Trophoblast cell (in vitro differentiated cells and primary cell): ENCODE measurements around the gene FIBCD1.

ENCODE experiments used
- DNase-seq, 2 donors: peaks; one replicate each; pipeline ENCODE4 v3.0.0-alpha.2; 2016
- H2AFZ ChIP-seq: 2 replicates; pipeline ENCODE4 v1.6.1; 2013; ENCODE audit warnings: low read length, moderate library complexity, mild to moderate bottlenecking; ENCODE audit not compliant: insufficient read depth, poor library complexity
- H2AK5ac ChIP-seq: 2 replicates; pipeline ENCODE4 v1.6.1; 2013; ENCODE audit warnings: mild to moderate bottlenecking, low read length
- H2BK120ac ChIP-seq: 2 replicates; pipeline ENCODE4 v1.6.1; 2013; ENCODE audit warnings: low read length, mild to moderate bottlenecking, moderate library complexity; ENCODE audit not compliant: insufficient read depth, poor library complexity
- H2BK12ac ChIP-seq: 2 replicates; pipeline ENCODE4 v1.6.1; 2013; ENCODE audit warnings: mild to moderate bottlenecking, low read length, moderate library complexity
- H2BK5ac ChIP-seq: 2 replicates; pipeline ENCODE4 v1.6.1; 2013; ENCODE audit warnings: low read length, low read depth, moderate library complexity, mild to moderate bottlenecking; ENCODE audit not compliant: poor library complexity
- H3K14ac ChIP-seq: 2 replicates; pipeline ENCODE4 v1.6.1; 2013; ENCODE audit warnings: mild to moderate bottlenecking, low read length
- H3K18ac ChIP-seq: 2 replicates; pipeline ENCODE4 v1.6.1; 2013; ENCODE audit warnings: mild to moderate bottlenecking, low read length
- H3K23ac ChIP-seq: 2 replicates; pipeline ENCODE4 v1.6.1; 2013; ENCODE audit warnings: low read length
- H3K27ac ChIP-seq: 2 replicates; pipeline ENCODE4 v1.5.1; 2013; ENCODE audit warnings: low read depth, mild to moderate bottlenecking, inconsistent platforms, low read length, moderate library complexity
- H3K27me3 ChIP-seq: 2 replicates; pipeline ENCODE4 v1.6.1; 2013; ENCODE audit warnings: inconsistent platforms, mild to moderate bottlenecking, low read length, moderate library complexity; ENCODE audit not compliant: insufficient read depth
- H3K36me3 ChIP-seq, 2 experiments: 1 replicate in 1 of 2; 2 replicates in 1 of 2; pipeline ENCODE4 v1.6.1; 2013; ENCODE audit warnings: low read length in 2 of 2, mild to moderate bottlenecking in 2 of 2, moderate library complexity in 1 of 2; ENCODE audit not compliant: insufficient read depth in 2 of 2, control insufficient read depth in 1 of 2
- H3K4ac ChIP-seq: 2 replicates; pipeline ENCODE4 v1.6.1; 2013; ENCODE audit warnings: low read depth, mild to moderate bottlenecking, low read length, moderate library complexity
- H3K4me1 ChIP-seq, 2 experiments: 1 replicate in 1 of 2; 2 replicates in 1 of 2; pipeline ENCODE4 v1.6.1; 2013; ENCODE audit warnings: low read length in 2 of 2, mild to moderate bottlenecking in 2 of 2, moderate library complexity in 1 of 2; ENCODE audit not compliant: insufficient read depth in 2 of 2, control insufficient read depth in 1 of 2
- H3K4me2 ChIP-seq: 2 replicates; pipeline ENCODE4 v1.6.1; 2013; ENCODE audit warnings: inconsistent platforms, mild to moderate bottlenecking, low read length, moderate library complexity
- H3K4me3 ChIP-seq: 2 replicates; pipeline ENCODE4 v1.5.1; 2013; ENCODE audit warnings: mild to moderate bottlenecking, low read depth, low read length, inconsistent platforms
- H3K79me1 ChIP-seq: one replicate; pipeline ENCODE4 v1.6.1; 2013; ENCODE audit warnings: low read length
- H3K79me2 ChIP-seq: 2 replicates; pipeline ENCODE4 v1.6.1; 2013; ENCODE audit warnings: low read length, mild to moderate bottlenecking; ENCODE audit not compliant: control insufficient read depth, insufficient read depth, poor library complexity
- H3K9ac ChIP-seq: 2 replicates; pipeline ENCODE4 v1.6.1; 2013; ENCODE audit warnings: mild to moderate bottlenecking, low read length
- H3K9me3 ChIP-seq: 2 replicates; pipeline ENCODE4 v1.6.1; 2013; ENCODE audit warnings: low read depth, mild to moderate bottlenecking, control low read depth, inconsistent platforms, low read length; ENCODE audit not compliant: insufficient read depth
- H4K12ac ChIP-seq: 2 replicates; pipeline ENCODE4 v1.6.1; 2013; ENCODE audit warnings: low read depth, mild to moderate bottlenecking, low read length, moderate library complexity
- H4K8ac ChIP-seq: 2 replicates; pipeline ENCODE4 v1.6.1; 2013; ENCODE audit warnings: low read depth, mild to moderate bottlenecking, low read length, moderate library complexity
- H4K91ac ChIP-seq: one replicate; pipeline ENCODE4 v1.6.1; 2013; ENCODE audit warnings: low read depth, mild to moderate bottlenecking, low read length, moderate library complexity
- whole genome bisulfite sequencing: extraction: QIAGEN DNeasy Blood & Tissue Kit; methylation state at CpG from one replicate; pipeline ENCODE4 v1.1.7; 2013; ENCODE audit warnings: missing lambda C conversion rate; ENCODE audit not compliant: insufficient read length, insufficient coverage; ENCODE audit errors: extremely low coverage; 5-methylcytosine and 5-hydroxymethylcytosine counted together

FIBCD1 gene

DNA sequence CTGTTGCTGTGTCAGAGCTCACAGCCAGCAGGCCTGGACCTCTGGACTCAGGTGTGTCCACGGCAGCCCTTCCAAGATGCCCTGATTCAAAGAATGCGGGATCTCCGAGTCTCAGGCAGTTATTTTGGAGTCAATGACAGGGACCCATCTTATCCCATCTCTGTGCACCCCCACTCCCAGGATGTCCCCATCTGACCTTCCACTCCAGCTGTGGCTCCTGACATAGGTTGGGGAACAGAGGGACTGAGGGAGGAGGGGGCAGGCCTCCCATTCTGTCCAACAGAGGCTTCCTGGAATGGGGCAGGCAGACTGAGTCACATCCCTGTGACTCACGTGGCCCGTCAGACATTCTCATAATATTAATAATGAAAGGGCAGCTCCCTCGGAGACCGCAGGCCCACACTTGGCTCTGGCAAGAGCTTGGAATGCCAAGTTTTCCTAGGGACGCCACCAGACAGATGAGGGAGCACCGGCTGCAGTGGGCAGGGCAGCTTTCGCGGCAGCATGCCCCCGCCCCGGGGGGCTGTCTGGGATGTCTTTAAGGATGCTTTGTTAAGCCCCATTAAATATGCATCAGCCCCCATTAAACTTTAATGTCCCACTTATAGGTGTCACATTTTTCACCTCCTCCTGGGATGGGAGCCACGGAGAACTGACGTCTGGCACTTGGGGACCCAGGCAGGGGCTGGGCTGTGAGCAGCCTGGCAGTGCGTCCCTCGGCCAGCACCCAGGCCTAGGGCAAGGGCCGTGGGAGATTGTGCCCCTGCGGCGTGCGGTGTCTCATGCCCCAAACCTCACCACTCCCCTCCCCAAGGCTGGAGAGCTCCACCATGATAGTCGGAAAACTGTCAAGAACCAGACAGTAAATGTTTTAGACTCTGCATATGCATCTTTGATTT is 23.6 kb upstream of the FIBCD1 start:
- Histone ChIP-seq H2BK120ac (no peak overlapping the region), H2AK5ac (no peak overlapping the region), H3K4me1 (peaks cover 0 to 7% of the 10 kb centered on the region in 2 experiments), H3K4me3 (no peak overlapping the region), H3K23ac (no peak overlapping the region), H3K36me3 (no peaks in the 10 kb centered on the region), H2BK5ac (no peak overlapping the region), H2AFZ (no peak overlapping the region), H3K9ac (no peak overlapping the region), H3K79me2 (no peaks in the 10 kb centered on the region), H3K18ac (no peak overlapping the region), H4K8ac (no peak overlapping the region), H3K9me3 (peaks cover 7% of the 10 kb centered on the region), H4K12ac (no peak overlapping the region), H3K27ac (no peak overlapping the region), H3K4ac (no peak overlapping the region), H3K79me1 (no peaks in the 10 kb centered on the region), H3K4me2 (no peak overlapping the region), H2BK12ac (no peak overlapping the region), H3K14ac (no peak overlapping the region), H4K91ac (no peak overlapping the region), H3K27me3 (no peaks in the 10 kb centered on the region)
- DNase-seq = peak; percentile 75 to 81
- no CpG with 5 or more reads among the region's 22 CpGs for WGBS

DNA sequence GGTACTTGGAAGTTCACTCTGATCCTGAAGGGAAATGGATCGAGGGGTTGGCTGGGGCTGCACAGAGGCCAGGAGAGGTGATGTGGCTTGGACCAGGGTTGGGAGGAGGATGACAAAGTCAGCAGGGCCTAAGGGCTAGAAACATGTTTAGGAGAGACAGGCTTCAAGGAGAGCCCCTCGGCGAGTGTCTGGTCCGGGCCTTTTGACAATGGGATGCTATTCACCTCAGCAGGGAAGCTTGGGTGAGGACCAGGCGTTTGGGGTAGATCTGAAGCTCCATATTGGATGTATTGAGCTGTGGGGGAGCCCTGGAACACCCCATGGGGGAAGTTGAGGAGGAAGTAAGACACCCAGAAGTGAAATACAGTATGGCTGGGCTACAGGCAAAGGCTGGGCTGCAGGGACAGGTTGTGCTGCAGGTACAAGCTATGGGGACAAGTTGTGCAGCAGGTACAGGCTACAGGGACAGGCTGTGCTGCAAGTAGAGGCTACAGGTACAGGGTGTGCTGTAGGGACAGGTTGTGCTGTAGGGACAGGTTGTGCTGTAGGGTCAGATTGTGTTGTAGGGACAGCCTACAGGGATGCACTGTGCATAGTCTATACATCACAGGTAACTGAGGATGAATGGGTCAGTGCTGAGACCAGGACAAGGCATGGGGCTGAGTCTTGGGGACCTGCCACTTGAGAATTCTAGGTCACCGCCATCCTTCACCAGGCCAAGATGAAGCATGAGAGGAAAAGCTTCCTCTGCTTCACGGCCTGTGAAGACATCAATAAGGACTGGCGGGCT is 22.7 kb upstream of the FIBCD1 start:
- no peak overlapping the region for H4K12ac ChIP-seq
- peak overlapping the region; percentile 42 for H3K4me3 ChIP-seq
- DNase-seq = no peak
- H3K79me1 ChIP-seq = no peaks in the 10 kb centered on the region
- no peak overlapping the region for H3K14ac ChIP-seq
- no peak overlapping the region for H3K4me2 ChIP-seq
- peaks cover 0 to 7% of the 10 kb centered on the region in 2 experiments for H3K4me1 ChIP-seq
- H3K36me3 ChIP-seq = no peaks in the 10 kb centered on the region
- no peak overlapping the region for H3K23ac ChIP-seq
- no peak overlapping the region for H4K8ac ChIP-seq
- no CpG with 5 or more reads among the region's 8 CpGs for WGBS
- peaks cover 7% of the 10 kb centered on the region for H3K9me3 ChIP-seq
- no peak overlapping the region for H3K4ac ChIP-seq
- H3K27ac ChIP-seq = no peak overlapping the region
- H3K18ac ChIP-seq = no peak overlapping the region
- H3K79me2 ChIP-seq = no peaks in the 10 kb centered on the region
- H4K91ac ChIP-seq = no peak overlapping the region
- no peak overlapping the region for H2AK5ac ChIP-seq
- H3K27me3 ChIP-seq = no peaks in the 10 kb centered on the region
- no peak overlapping the region for H2BK120ac ChIP-seq
- H2AFZ ChIP-seq = no peak overlapping the region
- no peak overlapping the region for H3K9ac ChIP-seq
- no peak overlapping the region for H2BK5ac ChIP-seq
- H2BK12ac ChIP-seq = no peak overlapping the region

DNA sequence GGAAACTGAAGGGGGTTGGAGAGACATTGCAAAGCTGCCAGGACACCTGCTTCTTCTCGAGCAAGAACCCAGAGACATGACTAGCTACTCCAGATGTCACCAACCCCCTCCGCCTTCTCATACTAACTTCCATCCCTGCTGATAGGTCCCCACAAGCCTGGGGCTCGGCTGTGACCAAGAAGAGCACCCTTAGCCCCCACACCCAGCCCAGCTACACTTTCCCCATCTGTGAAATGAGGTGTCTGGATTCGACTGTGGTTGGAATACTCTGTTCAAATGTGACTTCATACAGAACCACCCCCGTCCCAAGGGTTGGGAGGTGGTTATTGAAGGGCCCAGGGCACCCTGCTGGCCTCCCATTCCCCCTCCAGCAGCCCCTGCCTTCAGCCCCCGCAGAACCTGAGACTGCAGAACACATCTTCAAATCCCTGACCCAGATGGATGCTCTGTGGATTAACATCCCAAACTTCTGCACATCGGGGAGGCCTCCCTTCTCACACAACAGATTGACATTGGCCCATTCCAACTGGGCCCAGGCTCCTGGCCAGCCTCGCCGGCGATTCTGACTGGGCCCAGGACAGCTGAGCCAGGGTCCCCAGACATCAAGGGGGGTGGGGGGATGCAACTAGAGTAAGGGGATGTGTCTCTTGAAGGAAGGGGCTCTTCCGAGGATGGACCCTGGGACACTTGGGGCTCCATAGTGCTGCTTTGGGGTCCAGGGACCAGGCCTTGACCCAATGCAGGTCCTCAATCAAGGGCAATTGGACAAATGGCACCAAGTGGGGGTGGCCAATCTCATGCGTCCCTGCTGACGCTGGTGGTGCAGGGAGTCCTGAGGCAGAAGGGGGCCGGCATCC is 21.7 kb upstream of the FIBCD1 start:
- Histone ChIP-seq H3K79me2 (no peaks in the 10 kb centered on the region), H3K14ac (no peak overlapping the region), H2BK12ac (no peak overlapping the region), H3K4me3 (no peak overlapping the region), H2BK5ac (no peak overlapping the region), H3K4me2 (no peak overlapping the region), H3K9me3 (peaks cover 7% of the 10 kb centered on the region), H3K27me3 (no peaks in the 10 kb centered on the region), H2AFZ (no peak overlapping the region), H3K9ac (no peak overlapping the region), H3K36me3 (no peaks in the 10 kb centered on the region), H3K4me1 (peaks cover 0 to 7% of the 10 kb centered on the region in 2 experiments), H4K8ac (no peak overlapping the region), H4K91ac (no peak overlapping the region), H4K12ac (no peak overlapping the region), H3K79me1 (no peaks in the 10 kb centered on the region), H3K27ac (no peak overlapping the region), H2AK5ac (no peak overlapping the region), H2BK120ac (no peak overlapping the region), H3K18ac (no peak overlapping the region), H3K4ac (no peak overlapping the region), H3K23ac (no peak overlapping the region)
- no peak for DNase-seq
- WGBS = no CpG with 5 or more reads among the region's 14 CpGs

DNA sequence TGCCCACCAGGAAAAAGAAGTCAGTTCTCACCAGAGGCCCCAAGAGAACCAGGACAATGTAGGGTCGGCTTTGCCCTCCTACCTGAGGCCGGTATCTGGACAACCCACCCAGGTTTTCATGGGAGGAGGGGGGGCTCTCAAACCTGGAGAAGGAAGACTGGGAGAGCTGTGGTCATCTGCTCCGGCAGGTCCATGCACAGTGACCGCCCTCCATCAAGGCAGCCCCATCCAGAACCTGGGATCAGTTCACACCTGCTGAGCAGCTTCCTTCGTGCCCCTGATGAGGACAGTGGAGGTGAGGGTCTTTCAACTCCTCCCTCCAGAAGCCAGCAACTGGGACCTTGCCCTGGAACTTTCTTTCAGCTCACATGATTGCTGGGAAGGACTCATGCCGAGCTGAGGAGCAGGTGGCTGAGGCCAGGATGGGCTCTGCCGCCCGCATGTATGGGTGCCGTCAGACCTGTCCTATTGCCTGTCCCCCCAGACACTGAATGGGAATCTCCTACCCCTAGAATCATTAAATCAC is 20.8 kb upstream of the FIBCD1 start:
- WGBS = no CpG with 5 or more reads among the region's 9 CpGs
- H2BK12ac ChIP-seq = no peak overlapping the region
- no peak overlapping the region for H3K9ac ChIP-seq
- no peak overlapping the region for H3K4me2 ChIP-seq
- no peak overlapping the region for H3K4me3 ChIP-seq
- H3K9me3 ChIP-seq = peaks cover 12% of the 10 kb centered on the region
- DNase-seq = no peak
- no peaks in the 10 kb centered on the region for H3K79me2 ChIP-seq
- no peak overlapping the region for H2AFZ ChIP-seq
- no peak overlapping the region for H4K12ac ChIP-seq
- H3K23ac ChIP-seq = no peak overlapping the region
- H3K27ac ChIP-seq = no peak overlapping the region
- H3K27me3 ChIP-seq = no peaks in the 10 kb centered on the region
- no peak overlapping the region for H3K18ac ChIP-seq
- no peak overlapping the region for H2AK5ac ChIP-seq
- H2BK5ac ChIP-seq = no peak overlapping the region
- no peaks in the 10 kb centered on the region for H3K36me3 ChIP-seq
- no peaks in the 10 kb centered on the region for H3K79me1 ChIP-seq
- H4K91ac ChIP-seq = no peak overlapping the region
- no peak overlapping the region for H3K14ac ChIP-seq
- H3K4me1 ChIP-seq = peaks cover 0 to 7% of the 10 kb centered on the region in 2 experiments
- no peak overlapping the region for H2BK120ac ChIP-seq
- no peak overlapping the region for H3K4ac ChIP-seq
- no peak overlapping the region for H4K8ac ChIP-seq
